MCF 10A (cell line): ENCODE measurements around the gene AFAP1L1. TPM values are rescaled to one million over a fixed set of nuclear protein-coding genes. Genes with fewer than 3 reads are reported as not detected.

Experiments used
- BruUV-seq: library from RNA; stranded (reverse); fragments of 400-500 nt; replicated peaks from 2 replicates; lab custom pipeline; 2021; lab: Mats Ljungman, UMichigan
- CTCF ChIA-PET: fragments of 300-600 bp; sonication (Branson Sonifier 250); formaldehyde crosslinking; extraction: SDS; loops from one replicate; lab custom pipeline; 2021; ENCODE audit warnings: antibody characterized with exemption, inconsistent platforms; lab: Yijun Ruan, JAX
- POLR2A ChIA-PET: fragments of 300-600, 350-650 bp; sonication (Branson Sonifier 250); formaldehyde crosslinking; extraction: SDS; loops from one replicate; lab custom pipeline; 2020; ENCODE audit warnings: antibody characterized with exemption, inconsistent platforms; lab: Yijun Ruan, JAX
- DNase-seq: peaks from one replicate; pipeline ENCODE4 v3.0.0-alpha.2; 2018; ENCODE audit not compliant: unreplicated experiment
- H3K27ac Mint-ChIP-seq: one replicate; pipeline ENCODE4 v1.8.0; 2022; ENCODE audit warnings: mild to moderate bottlenecking, low read depth, mixed read lengths; ENCODE audit not compliant: unreplicated experiment
- H3K27me3 Mint-ChIP-seq: one replicate; pipeline ENCODE4 v1.8.0; 2022; ENCODE audit warnings: mixed read lengths; ENCODE audit not compliant: insufficient read depth, unreplicated experiment
- H3K36me3 Mint-ChIP-seq: one replicate; pipeline ENCODE4 v1.8.0; 2022; ENCODE audit warnings: mild to moderate bottlenecking, moderate library complexity, mixed read lengths; ENCODE audit not compliant: insufficient read depth, unreplicated experiment
- H3K4me1 Mint-ChIP-seq: one replicate; pipeline ENCODE4 v1.8.0; 2022; ENCODE audit warnings: mixed read lengths; ENCODE audit not compliant: insufficient read depth, unreplicated experiment
- H3K4me3 Mint-ChIP-seq: one replicate; pipeline ENCODE4 v1.8.0; 2022; ENCODE audit warnings: mild to moderate bottlenecking, moderate library complexity, mixed read lengths; ENCODE audit not compliant: unreplicated experiment
- H3K9me3 Mint-ChIP-seq: one replicate; pipeline ENCODE4 v1.8.0; 2022; ENCODE audit warnings: mixed read lengths; ENCODE audit not compliant: unreplicated experiment
- intact Hi-C: fragments of 100-400 bp; cut with micrococcal nuclease; formaldehyde crosslinking; loops from 2 replicates; pipeline ENCODE4 v1.14.1; 2022
- total RNA-seq: library from RNA; stranded (reverse); gene quantifications from 2 replicates; pipeline ENCODE4 v1.2.3, GENCODE V29; 2022
- TF ChIP-seq, protein P1 (sequence below): fragments of 200-600 bp; IDR thresholded peaks from one replicate; pipeline ENCODE4 v1.8.0; 2022; ENCODE audit warnings: antibody characterized with exemption, mild to moderate bottlenecking; ENCODE audit not compliant: unreplicated experiment

The AFAP1L1 gene
- total RNA-seq, 1 experiment from 2014 or later: 4.8 TPM

DNA sequence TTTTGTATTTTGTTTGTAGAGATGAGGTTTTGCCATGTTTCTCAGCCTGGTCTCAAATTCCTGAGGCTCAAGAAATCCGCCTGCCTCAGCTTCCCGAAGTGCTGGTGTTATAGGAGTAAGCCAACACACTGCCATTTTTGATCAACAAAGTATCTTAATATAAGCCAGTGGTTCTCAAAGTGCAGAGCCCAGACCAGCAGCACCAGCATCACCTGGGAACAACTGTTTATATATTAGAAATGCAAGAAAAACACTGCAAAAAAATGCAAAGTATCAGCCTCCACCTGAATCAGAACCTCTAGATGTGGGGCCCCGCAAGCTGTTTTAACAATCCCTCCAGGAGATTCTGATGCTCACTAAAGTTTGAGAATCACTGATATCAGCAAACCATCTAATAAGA lies 101.3 kb downstream of the AFAP1L1 start:
- TF ChIP-seq, protein P1, sequence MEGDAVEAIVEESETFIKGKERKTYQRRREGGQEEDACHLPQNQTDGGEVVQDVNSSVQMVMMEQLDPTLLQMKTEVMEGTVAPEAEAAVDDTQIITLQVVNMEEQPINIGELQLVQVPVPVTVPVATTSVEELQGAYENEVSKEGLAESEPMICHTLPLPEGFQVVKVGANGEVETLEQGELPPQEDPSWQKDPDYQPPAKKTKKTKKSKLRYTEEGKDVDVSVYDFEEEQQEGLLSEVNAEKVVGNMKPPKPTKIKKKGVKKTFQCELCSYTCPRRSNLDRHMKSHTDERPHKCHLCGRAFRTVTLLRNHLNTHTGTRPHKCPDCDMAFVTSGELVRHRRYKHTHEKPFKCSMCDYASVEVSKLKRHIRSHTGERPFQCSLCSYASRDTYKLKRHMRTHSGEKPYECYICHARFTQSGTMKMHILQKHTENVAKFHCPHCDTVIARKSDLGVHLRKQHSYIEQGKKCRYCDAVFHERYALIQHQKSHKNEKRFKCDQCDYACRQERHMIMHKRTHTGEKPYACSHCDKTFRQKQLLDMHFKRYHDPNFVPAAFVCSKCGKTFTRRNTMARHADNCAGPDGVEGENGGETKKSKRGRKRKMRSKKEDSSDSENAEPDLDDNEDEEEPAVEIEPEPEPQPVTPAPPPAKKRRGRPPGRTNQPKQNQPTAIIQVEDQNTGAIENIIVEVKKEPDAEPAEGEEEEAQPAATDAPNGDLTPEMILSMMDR: no peak
- H3K27me3 Mint-ChIP-seq: no peaks in the 10 kb centered on the region
- no peak for DNase-seq
- peaks cover 5% of the 10 kb centered on the region for H3K36me3 Mint-ChIP-seq
- no peaks in the 10 kb centered on the region for H3K4me1 Mint-ChIP-seq
- BruUV-seq: no TSS peak
- intact Hi-C loops: no loop called here
- no peak overlapping the region for H3K27ac Mint-ChIP-seq
- no peaks in the 10 kb centered on the region for H3K9me3 Mint-ChIP-seq
- POLR2A ChIA-PET: interaction anchor here (0.7 to 2.3 kb wide), 3 partner anchors 15 to 28 kb away, joined by 3 to 4 read pairs (median 3); partner anchors contain the start of gene PCYOX1L
- no peak overlapping the region for H3K4me3 Mint-ChIP-seq
- CTCF ChIA-PET: interaction anchor here (0.7 to 46.8 kb wide), 20 partner anchors 8 to 246 kb away, joined by 3 to 1231 read pairs (median 4); partner anchors contain the start of genes GRPEL2, IL17B and PCYOX1L

DNA sequence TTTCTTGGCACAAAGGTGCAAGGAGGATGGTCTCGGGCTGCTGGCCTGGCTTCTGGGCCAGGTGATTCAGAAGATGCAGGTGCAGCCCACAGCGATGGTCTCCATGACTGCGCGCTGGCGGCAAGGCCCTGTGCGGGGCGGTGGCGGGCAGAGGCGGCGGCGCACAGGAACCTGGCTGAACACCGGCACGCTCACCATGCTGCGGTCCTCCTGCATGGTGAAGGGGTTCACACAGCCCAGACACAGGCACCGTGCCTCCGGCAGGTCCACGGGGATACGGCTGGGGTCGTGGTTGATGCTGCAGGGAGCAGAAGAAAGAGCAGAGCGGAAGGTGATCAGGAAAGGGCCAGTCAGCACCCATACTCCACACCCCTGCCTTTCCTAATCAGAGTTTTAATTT lies 102.6 kb downstream of the AFAP1L1 start:
- CTCF ChIA-PET: interaction anchor here (1.2 to 46.8 kb wide), 8 partner anchors 7 to 244 kb away, joined by 3 to 1231 read pairs (median 76); partner anchors contain the start of genes GRPEL2, IL17B and PCYOX1L
- intact Hi-C loops: no loop called here
- Mint-ChIP-seq H3K4me3 (no peak overlapping the region), H3K27me3 (no peaks in the 10 kb centered on the region), H3K4me1 (no peaks in the 10 kb centered on the region), H3K9me3 (no peaks in the 10 kb centered on the region), H3K36me3 (peaks cover 5% of the 10 kb centered on the region), H3K27ac (no peak overlapping the region)
- DNase-seq: no peak
- TF ChIP-seq, protein P1: no peak
- POLR2A ChIA-PET: interaction anchor here (0.5 kb wide), 1 partner anchor 16 kb away, joined by 3 read pairs; the partner anchor contains the start of gene PCYOX1L
- no TSS peak for BruUV-seq

GRCh38 chr5:149374801-149375200 lies 103.1 kb downstream of the AFAP1L1 start:
- Mint-ChIP-seq H3K36me3 (peaks cover 5% of the 10 kb centered on the region), H3K27ac (no peak overlapping the region), H3K4me3 (no peak overlapping the region), H3K27me3 (no peaks in the 10 kb centered on the region), H3K9me3 (no peaks in the 10 kb centered on the region), H3K4me1 (no peaks in the 10 kb centered on the region)
- TF ChIP-seq, protein P1: no peak
- intact Hi-C loops: no loop called here
- no peak for DNase-seq
- ChIA-PET CTCF (interaction anchor here (0.9 to 46.8 kb wide), 7 partner anchors 8 to 244 kb away, joined by 3 to 1231 read pairs (median 46); partner anchors contain the start of genes GRPEL2 and PCYOX1L), POLR2A (interaction anchor here (0.5 to 1.1 kb wide), 3 partner anchors 17 to 70 kb away, joined by 3 to 5 read pairs (median 3); partner anchors contain the start of gene PCYOX1L)
- BruUV-seq: no TSS peak

GRCh38 chr5:149375434-149375833 lies 103.8 kb downstream of the AFAP1L1 start:
- ChIA-PET CTCF (interaction anchor here (0.5 to 46.8 kb wide), 9 partner anchors 8 to 243 kb away, joined by 3 to 1231 read pairs (median 45); partner anchors contain the start of genes GRPEL2 and PCYOX1L), POLR2A (interaction anchor here (0.6 to 1.1 kb wide), 2 partner anchors 52 to 71 kb away, joined by 3 to 5 read pairs; no protein-coding TSS in a partner anchor)
- peaks cover 5% of the 10 kb centered on the region for H3K36me3 Mint-ChIP-seq
- H3K4me1 Mint-ChIP-seq: no peaks in the 10 kb centered on the region
- H3K9me3 Mint-ChIP-seq: no peaks in the 10 kb centered on the region
- no TSS peak for BruUV-seq
- no peak overlapping the region for H3K4me3 Mint-ChIP-seq
- intact Hi-C loops: no loop called here
- no peaks in the 10 kb centered on the region for H3K27me3 Mint-ChIP-seq
- DNase-seq: no peak
- TF ChIP-seq, protein P1: no peak
- H3K27ac Mint-ChIP-seq: no peak overlapping the region
